GM18505 (cell line): ENCODE results near the gene SYT5.
"Not testable (repeated sequence)": the region's sequence is repeated elsewhere in the genome, so short reads cannot be mapped to it uniquely, and the experiment has no call there.

Experiments used
- ATAC-seq: cut with Tn5 transposase; IDR thresholded peaks from one replicate; pipeline ENCODE4 v1.9.1; 2021; ENCODE audit not compliant: unreplicated experiment
- POLR2A ChIP-seq: IDR thresholded peaks from 4 replicates; pipeline ENCODE4 v1.6.1; 2011; ENCODE audit warnings: borderline replicate concordance; ENCODE audit not compliant: insufficient read depth, insufficient read length; ENCODE audit errors: extremely low read depth

Gene SYT5

GRCh38 chr19:55166530-55167268, 13.4 kb downstream of the SYT5 start, which contains the start of gene DNAAF3:
TSS of gene DNAAF3 (minus strand) at chr19:55166613. CDS start at chr19:55166413, 200 bp downstream.
- peak; percentile 89 for ATAC-seq
- no peak for TF ChIP-seq POLR2A

DNA sequence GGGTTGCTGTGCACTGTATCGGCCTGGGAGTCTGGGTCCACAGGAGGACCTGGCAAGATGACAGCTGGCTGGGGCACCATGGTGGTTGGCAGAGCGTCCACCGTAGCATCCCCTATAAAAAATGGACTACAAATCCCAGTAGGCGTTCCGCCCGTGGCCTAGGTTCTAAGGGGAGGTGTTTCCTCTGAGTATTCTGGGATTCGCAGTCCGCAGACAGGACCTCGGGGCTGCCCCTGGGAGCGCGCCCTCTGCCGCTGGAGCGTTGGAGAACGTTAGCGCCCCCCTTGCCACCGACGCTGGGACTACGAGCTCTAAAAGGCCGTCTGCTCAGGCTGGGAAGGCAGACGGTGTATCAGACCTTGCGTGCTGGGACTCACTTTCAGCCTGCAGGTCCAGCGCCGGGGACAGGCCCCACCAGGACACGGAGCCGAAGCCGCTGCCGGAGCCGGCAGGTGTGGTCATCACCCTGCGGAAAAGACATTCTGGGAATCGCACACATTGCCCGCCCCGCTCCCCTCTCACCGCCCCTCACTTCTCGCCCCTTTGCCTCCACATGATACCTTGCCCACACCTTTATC, 14.0 kb downstream of the SYT5 start:
- no peak for TF ChIP-seq POLR2A
- no peak for ATAC-seq

DNA sequence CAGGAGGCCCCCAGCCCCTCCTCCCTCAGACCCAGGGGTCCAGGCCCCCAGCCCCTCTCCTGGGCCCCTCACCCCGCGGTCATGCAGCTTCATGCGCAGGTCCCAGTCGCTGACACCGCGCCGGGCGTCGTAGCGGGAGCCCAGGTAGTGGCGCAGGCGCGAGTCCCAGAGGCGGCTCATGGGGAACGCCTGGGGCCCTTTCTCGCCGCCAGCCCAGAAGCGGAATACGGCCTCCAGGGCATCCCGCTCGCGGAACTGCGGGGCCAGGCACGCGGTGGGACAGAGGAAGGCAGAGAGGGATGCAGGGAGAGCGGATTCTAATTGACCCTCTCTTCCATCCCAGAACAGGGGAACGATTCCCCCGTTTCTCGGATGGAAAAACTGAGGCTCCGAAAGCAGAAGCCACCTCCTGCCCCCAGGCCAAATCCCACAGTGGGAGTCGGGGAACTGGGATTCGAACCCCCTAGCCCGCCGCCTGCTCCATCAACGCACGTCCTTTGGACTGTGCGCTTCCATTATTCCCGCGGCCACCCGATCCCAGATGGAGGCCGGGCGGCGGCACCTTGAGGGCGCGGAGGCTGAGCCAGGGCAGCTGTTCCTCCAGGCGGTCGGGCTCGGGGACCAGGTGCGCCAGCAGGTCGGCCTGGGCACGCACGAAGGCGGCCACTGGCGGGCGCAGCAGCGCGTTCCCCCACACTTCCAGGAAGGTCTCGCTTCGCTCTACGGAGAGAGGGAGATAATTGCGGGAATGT, 18.3 kb downstream of the SYT5 start:
- ATAC-seq: no peak
- no peak for TF ChIP-seq POLR2A

DNA sequence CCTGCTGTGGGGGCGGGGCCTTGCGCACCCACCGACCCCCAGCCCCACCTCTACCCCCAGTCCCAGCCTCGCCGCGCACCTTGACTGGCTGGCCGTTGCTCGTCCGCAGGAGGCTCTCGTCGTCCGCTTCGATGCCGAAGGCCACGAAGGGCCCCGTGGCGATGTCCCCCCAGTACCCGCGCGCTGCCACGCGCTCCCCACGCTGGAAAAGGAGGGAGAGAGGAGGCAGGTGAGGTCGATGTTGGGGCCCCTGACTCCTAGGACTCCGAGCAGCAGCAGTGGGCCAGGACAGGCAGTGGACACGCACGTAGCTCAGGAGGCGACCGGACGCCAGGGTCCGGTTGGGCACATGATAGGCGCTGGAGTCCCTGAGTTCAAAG, 19.1 kb downstream of the SYT5 start:
- TF ChIP-seq POLR2A: no peak
- ATAC-seq: no peak

DNA sequence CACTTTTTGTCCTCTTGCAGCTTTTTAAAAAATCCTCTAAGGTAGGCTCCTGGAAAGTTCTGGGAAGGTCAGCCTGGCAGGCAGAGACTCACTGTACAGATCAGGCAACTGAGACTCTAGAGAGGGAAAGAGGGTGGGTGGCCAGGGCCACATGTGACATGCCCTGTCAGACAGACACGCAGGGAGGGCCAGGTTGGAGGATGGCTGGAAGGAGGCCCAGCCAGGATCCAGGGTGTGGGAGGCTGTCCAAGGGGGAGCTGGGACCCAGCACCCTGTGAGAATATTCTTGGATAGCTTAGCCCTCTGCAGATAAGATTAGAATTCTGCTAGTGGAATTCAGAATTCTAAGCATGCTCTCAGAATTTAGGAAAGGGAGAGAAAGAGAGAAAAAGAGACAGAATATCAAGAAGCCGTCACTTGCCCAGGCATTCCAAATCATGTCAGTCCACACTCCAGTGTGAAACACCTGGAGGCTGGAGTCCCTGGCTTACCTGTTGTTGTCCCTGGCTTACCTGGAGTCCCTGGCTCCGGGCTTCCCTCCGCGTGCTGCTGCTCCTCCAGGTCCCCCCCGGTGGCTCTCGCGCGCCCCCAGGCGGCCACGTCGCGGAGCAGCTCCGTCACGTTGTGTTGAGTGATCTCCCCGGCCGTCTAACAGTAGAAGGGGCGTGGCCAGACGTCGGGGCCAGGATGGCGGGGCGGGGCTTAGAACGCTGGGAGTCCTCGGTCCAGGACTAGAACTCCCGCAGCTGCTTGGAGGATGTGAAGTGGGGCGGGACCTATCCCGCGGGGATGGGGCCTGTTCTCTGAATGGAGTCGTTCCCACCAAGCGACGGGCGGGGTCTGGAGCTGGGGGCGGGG, 19.7 kb downstream of the SYT5 start:
- ATAC-seq: no peak
- no peak for TF ChIP-seq POLR2A

GRCh38 chr19:55158848-55159749, 21.0 kb downstream of the SYT5 start:
- TF ChIP-seq POLR2A: no peak
- ATAC-seq: no peak

- TF ChIP-seq POLR2A: no peak
Observed at GRCh38 chr19:55158423-55158822, 21.7 kb downstream of the SYT5 start.

DNA sequence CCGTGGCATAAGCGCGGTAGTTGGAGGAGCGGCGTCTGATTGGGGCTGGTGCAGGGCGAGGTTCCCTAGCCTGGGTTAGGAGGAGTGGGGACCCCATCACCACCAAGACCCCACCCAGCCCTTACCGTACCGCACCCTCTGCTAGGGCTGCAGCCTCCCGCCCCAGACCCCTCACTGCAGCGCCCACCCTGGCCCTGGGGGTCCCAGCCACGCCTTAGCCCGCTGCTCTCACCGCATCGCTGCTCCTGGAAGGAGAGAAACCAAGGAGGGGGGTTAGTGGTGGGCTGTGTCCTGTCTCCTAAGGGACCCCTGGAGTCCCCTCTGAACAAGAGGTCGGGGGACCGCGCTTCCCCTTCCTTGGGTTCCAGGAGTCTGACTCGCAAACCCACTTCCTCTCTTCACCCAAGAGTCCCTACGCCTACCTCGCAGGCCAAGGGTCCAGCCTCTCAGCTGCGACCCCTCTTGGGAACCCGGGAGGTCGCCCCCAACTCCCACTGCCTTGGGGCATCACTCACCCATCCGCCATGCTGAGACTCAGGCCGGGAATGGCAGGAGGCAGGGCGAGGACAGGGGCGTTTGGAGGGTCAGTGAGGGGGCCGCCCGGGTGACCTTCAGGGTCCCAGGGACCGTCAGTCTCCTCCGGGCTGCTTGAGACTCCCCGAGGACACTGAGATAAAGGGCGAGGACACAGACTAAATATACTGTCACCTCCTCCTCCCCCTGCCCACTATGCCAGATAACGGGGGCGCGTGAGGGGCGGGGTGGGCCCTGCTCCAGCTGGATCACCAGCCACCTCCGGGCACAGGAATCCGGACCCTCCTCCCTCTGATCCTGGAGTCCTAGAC, 22.8 kb downstream of the SYT5 start, which contains the start of gene TNNI3:
Gene TNNI3, minus strand, starts transcription at position 669 of the 845 bp plus-strand sequence. Its CDS starts 143 bp downstream, at position 526.
- TF ChIP-seq POLR2A: no peak
- ATAC-seq: no peak

More at GRCh38 chr19:55158423-55158822, 21.7 kb downstream of the SYT5 start:
- no peak for ATAC-seq

DNA sequence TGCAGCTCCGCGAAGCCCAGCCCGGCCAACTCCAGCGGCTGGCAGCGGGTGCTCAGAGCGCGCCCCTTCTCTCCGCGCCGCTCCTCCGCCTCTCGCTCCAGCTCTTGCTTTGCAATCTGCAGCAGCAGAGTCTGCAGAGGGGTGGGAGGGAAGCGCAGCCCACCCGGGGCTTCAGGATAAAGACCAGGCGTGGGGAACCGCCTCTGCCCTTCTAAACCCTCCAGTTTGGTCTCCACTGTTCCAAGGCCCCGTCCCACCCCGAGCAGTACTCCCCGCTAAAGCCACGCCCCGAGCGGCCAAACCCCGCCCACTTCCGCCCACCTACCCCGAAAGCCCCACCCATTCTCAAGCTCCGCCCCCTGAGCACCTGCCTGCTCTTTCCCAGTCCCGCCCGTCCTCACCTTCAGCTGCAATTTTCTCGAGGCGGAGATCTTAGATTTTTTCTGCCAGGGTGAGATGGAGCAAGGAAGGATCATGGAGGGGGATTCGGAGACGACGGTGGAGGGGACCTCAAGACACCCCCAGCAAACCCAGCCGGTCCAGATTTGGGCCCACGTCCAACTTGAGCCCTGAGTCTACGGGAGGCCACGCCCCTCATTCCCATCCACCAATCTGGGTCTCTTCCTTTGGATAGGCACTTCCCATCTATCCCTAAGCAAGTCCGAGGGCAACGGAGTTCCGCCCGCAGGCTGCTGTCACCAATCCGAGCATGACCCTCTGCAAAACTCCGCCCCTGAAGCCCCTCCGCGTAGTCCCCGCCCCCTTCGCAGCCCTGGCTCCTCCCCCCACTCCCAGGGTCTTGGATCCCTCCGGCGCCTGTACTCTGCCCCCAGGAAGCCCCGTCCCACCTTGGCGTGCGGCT, 23.7 kb downstream of the SYT5 start:
- ATAC-seq: no peak
- no peak for TF ChIP-seq POLR2A

- ATAC-seq: not testable (repeated sequence)
Observed at GRCh38 chr19:55155784-55156183, 24.3 kb downstream of the SYT5 start.
